ENCODE measurements around the gene BMP10. TPM values are rescaled to one million over a fixed set of nuclear protein-coding genes. Genes with fewer than 3 reads are reported as not detected.

Gene BMP10
- total RNA-seq, 4 donors from 2014 or later: not detected

- Histone ChIP-seq H3K36me3 (peaks cover 0 to 2% (median 0%) of the 10 kb centered on the region in 4 donors), H3K27ac (replicated peaks in 1 of 4) (peak overlapping the region; percentile 55 to 83 (median 80)), H3K9me3 (no peaks in the 10 kb centered on the region), H3K27me3 (no peaks in the 10 kb centered on the region), H3K4me3 (peak overlapping the region in 3 of 4 donors; percentile 1 to 24 (median 10)), H3K4me1 (peaks cover 45 to 51% (median 48%) of the 10 kb centered on the region in 4 donors)
- intact Hi-C loops (cut with DNase I): no loop called here
- WGBS: 0% methylated on average over 10 of the region's 10 CpGs
- peak; percentile 98 for DNase-seq (ENCODE audit: extremely low spot score)
- TF ChIP-seq CTCF (IDR thresholded peaks at IDR 0.05) (peak in 2 of 3 experiments; percentile 10 to 23), POLR2A (IDR thresholded peaks at IDR 0.05; ENCODE audit: low read depth) (no peak), EP300 (IDR thresholded peaks at IDR 0.05) (no peak), POLR2AphosphoS5 (IDR thresholded peaks at IDR 0.05) (peak; percentile 73 to 88)
These were observed 42.1 kb downstream of the BMP10 start for GRCh38 chr2:68828887-68829708.

GRCh38 chr2:68827666-68828065 is 43.5 kb downstream of the BMP10 start:
- Histone ChIP-seq H3K36me3 (peaks cover 0 to 15% (median under 1%) of the 10 kb centered on the region in 4 donors), H3K27me3 (no peaks in the 10 kb centered on the region), H3K4me3 (no peak overlapping the region), H3K4me1 (peaks cover 40 to 46% (median 43%) of the 10 kb centered on the region in 4 donors), H3K9me3 (no peaks in the 10 kb centered on the region), H3K27ac (replicated peaks in 1 of 4) (no peak overlapping the region)
- no peak for DNase-seq (ENCODE audit: extremely low spot score)
- 95% methylated on average over 4 of the region's 4 CpGs for WGBS
- intact Hi-C loops (cut with DNase I): no loop called here
- no peak for TF ChIP-seq CTCF (IDR thresholded peaks at IDR 0.05)
- TF ChIP-seq POLR2AphosphoS5 (IDR thresholded peaks at IDR 0.05): no peak
- no peak for TF ChIP-seq EP300 (IDR thresholded peaks at IDR 0.05)

GRCh38 chr2:68825866-68826265 is 45.3 kb downstream of the BMP10 start:
- Histone ChIP-seq H3K9me3 (no peaks in the 10 kb centered on the region), H3K4me3 (no peak overlapping the region), H3K36me3 (peaks cover 0 to 24% (median 4%) of the 10 kb centered on the region in 4 donors), H3K27me3 (no peaks in the 10 kb centered on the region), H3K4me1 (peaks cover 22 to 28% (median 25%) of the 10 kb centered on the region in 4 donors), H3K27ac (replicated peaks in 1 of 4) (no peak overlapping the region)
- no peak for DNase-seq (ENCODE audit: extremely low spot score)
- TF ChIP-seq EP300 (IDR thresholded peaks at IDR 0.05) (no peak), POLR2A (IDR thresholded peaks at IDR 0.05; ENCODE audit: low read depth) (no peak)
- 82% methylated on average over 5 of the region's 5 CpGs for WGBS
- intact Hi-C loops (cut with DNase I): no loop called here

GRCh38 chr2:68824831-68825230 is 46.4 kb downstream of the BMP10 start:
- TF ChIP-seq POLR2A (IDR thresholded peaks at IDR 0.05; ENCODE audit: low read depth) (no peak), POLR2AphosphoS5 (IDR thresholded peaks at IDR 0.05) (no peak), EP300 (IDR thresholded peaks at IDR 0.05) (no peak), CTCF (IDR thresholded peaks at IDR 0.05) (no peak)
- H3K4me3 ChIP-seq: no peak overlapping the region
- H3K27me3 ChIP-seq: no peaks in the 10 kb centered on the region
- H3K27ac ChIP-seq (replicated peaks in 1 of 4): no peak overlapping the region
- intact Hi-C loops (cut with DNase I): no loop called here
- DNase-seq (ENCODE audit: extremely low spot score): no peak
- H3K9me3 ChIP-seq: no peaks in the 10 kb centered on the region
- 64% methylated on average over 2 of the region's 2 CpGs for WGBS
- H3K36me3 ChIP-seq: peaks cover 0 to 24% (median 6%) of the 10 kb centered on the region in 4 donors
- peaks cover 17 to 19% (median 18%) of the 10 kb centered on the region in 4 donors for H3K4me1 ChIP-seq

- Histone ChIP-seq H3K27ac (replicated peaks in 1 of 4) (no peak overlapping the region), H3K9me3 (no peaks in the 10 kb centered on the region), H3K4me3 (no peak overlapping the region), H3K4me1 (no peaks in the 10 kb centered on the region), H3K36me3 (peaks cover 0 to 45% (median 6%) of the 10 kb centered on the region in 4 donors), H3K27me3 (no peaks in the 10 kb centered on the region)
- TF ChIP-seq CTCF (IDR thresholded peaks at IDR 0.05): no peak
- TF ChIP-seq EP300 (IDR thresholded peaks at IDR 0.05): no peak
- TF ChIP-seq POLR2A (IDR thresholded peaks at IDR 0.05; ENCODE audit: low read depth): no peak
- no peak for TF ChIP-seq POLR2AphosphoS5 (IDR thresholded peaks at IDR 0.05)
- intact Hi-C loops (cut with DNase I): no loop called here
- DNase-seq (ENCODE audit: extremely low spot score): no peak
- WGBS: 91% methylated on average over 15 of the region's 15 CpGs
These were observed 48.9 kb downstream of the BMP10 start for GRCh38 chr2:68822207-68822872.

Measured in esophagus muscularis mucosa (tissue), 4 donors.